Mesendoderm (in vitro differentiated cells): ENCODE measurements around the gene HOXD12.

Source experiments
- DNase-seq: peaks from one replicate; pipeline ENCODE4 v3.0.0; 2013
- H2AK5ac ChIP-seq: 2 replicates; pipeline ENCODE4 v1.6.1; 2013; ENCODE audit warnings: low read length, inconsistent platforms
- H2BK120ac ChIP-seq: 2 replicates; pipeline ENCODE4 v1.6.1; 2013; ENCODE audit warnings: low read depth, mild to moderate bottlenecking, low read length, moderate library complexity, mixed read lengths
- H2BK15ac ChIP-seq: replicated peaks from 2 replicates; pipeline ENCODE4 v1.6.1; 2013; ENCODE audit warnings: low read depth, mild to moderate bottlenecking, moderate library complexity
- H2BK5ac ChIP-seq: 2 replicates; pipeline ENCODE4 v1.6.1; 2013; ENCODE audit warnings: low read length, inconsistent platforms
- H3K18ac ChIP-seq: 2 replicates; pipeline ENCODE4 v1.6.1; 2013; ENCODE audit warnings: mild to moderate bottlenecking, low read length, mixed read lengths
- H3K23ac ChIP-seq: one replicate; pipeline ENCODE4 v1.6.1; 2013; ENCODE audit warnings: low read length
- H3K27ac ChIP-seq: 2 replicates; pipeline ENCODE4 v1.5.1; 2013; ENCODE audit warnings: low read depth, mild to moderate bottlenecking, inconsistent platforms, low read length, moderate library complexity
- H3K27me3 ChIP-seq: 2 replicates; pipeline ENCODE4 v1.6.1; 2013; ENCODE audit warnings: low read length, control low read depth, mild to moderate bottlenecking, inconsistent platforms; ENCODE audit not compliant: insufficient read depth, poor library complexity
- H3K36me3 ChIP-seq: 2 replicates; pipeline ENCODE4 v1.6.1; 2013; ENCODE audit warnings: low read length, inconsistent platforms; ENCODE audit not compliant: control insufficient read depth, insufficient read depth
- H3K4ac ChIP-seq: one replicate; pipeline ENCODE4 v1.6.1; 2013; ENCODE audit warnings: low read depth, mild to moderate bottlenecking, low read length, moderate library complexity
- H3K4me1 ChIP-seq: 2 replicates; pipeline ENCODE4 v1.6.1; 2013; ENCODE audit warnings: low read depth, low read length, inconsistent platforms; ENCODE audit not compliant: control insufficient read depth
- H3K4me2 ChIP-seq: 2 replicates; pipeline ENCODE4 v1.6.1; 2013; ENCODE audit warnings: low read length
- H3K4me3 ChIP-seq: 2 replicates; pipeline ENCODE4 v1.5.1; 2013; ENCODE audit warnings: mild to moderate bottlenecking, low read length
- H3K56ac ChIP-seq: one replicate; pipeline ENCODE4 v1.6.1; 2013; ENCODE audit warnings: low read length
- H3K79me1 ChIP-seq: 2 replicates; pipeline ENCODE4 v1.6.1; 2013; ENCODE audit warnings: low read length, inconsistent platforms
- H3K79me2 ChIP-seq: 2 replicates; pipeline ENCODE4 v1.6.1; 2013; ENCODE audit warnings: mild to moderate bottlenecking, low read length; ENCODE audit not compliant: control insufficient read depth, insufficient read depth
- H3K9ac ChIP-seq: 2 replicates; pipeline ENCODE4 v1.6.1; 2013; ENCODE audit warnings: low read length, inconsistent platforms
- H4K5ac ChIP-seq: one replicate; pipeline ENCODE4 v1.6.1; 2013; ENCODE audit warnings: low read length
- H4K8ac ChIP-seq: one replicate; pipeline ENCODE4 v1.6.1; 2013; ENCODE audit warnings: low read depth, mild to moderate bottlenecking, control low read depth, low read length, moderate library complexity
- WGBS: extraction: QIAGEN DNeasy Blood & Tissue Kit; methylation state at CpG from one replicate; pipeline ENCODE4 v1.1.7; 2013; ENCODE audit warnings: low lambda C conversion rate, missing lambda C conversion rate; ENCODE audit not compliant: insufficient coverage; ENCODE audit errors: extremely low coverage; 5-methylcytosine and 5-hydroxymethylcytosine counted together

Gene HOXD12

DNA sequence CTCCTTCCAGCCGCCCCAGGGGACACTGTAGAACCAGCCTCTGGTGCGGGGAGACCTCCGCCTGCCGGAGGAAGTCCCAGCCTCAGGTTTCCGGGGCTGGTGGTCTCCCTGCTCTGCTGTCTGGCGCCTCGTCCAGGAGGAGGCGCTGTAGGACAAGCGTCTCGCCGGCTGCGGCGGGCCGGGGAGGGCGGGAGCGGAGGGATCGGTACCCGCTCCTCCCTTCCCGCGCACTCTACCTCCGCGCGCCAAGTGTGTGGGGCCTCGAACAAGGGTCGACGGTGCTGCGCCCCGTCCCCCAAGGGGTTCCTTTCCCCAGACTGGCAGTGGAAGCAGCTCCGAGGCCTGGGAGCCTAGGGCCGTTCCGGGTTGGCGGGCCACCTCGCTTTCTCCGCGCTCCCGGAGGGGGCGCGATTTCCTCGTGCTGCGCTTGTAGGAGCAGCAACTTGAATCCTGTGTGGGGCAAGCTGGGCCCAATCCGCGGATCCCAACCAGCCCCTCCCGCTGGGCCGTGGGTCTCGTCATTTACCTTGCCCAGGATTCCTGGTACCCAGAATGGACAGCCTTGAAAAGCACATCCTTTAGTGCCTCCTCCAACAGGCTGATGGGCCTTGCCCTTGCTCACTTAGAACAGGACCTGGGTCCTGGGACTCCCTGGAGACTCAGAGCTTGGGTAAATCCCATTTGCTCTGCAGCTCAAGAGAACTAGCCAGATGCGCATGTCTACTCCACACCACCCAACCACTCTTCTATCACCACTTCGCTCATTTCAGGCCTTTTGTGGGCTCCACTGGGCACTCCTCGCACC, 41.1 kb downstream of the HOXD12 start:
- no peak overlapping the region for H4K5ac ChIP-seq
- H3K79me2 ChIP-seq, result no peaks in the 10 kb centered on the region
- H3K9ac ChIP-seq, result peak overlapping the region; percentile 80
- no peaks in the 10 kb centered on the region for H3K36me3 ChIP-seq
- peak overlapping the region; percentile 41 for H3K4me3 ChIP-seq
- no peak overlapping the region for H3K4ac ChIP-seq
- no peaks in the 10 kb centered on the region for H3K79me1 ChIP-seq
- peak overlapping the region; percentile 85 for H3K4me2 ChIP-seq
- no peak overlapping the region for H4K8ac ChIP-seq
- peak overlapping the region; percentile 95 for H3K56ac ChIP-seq
- H2AK5ac ChIP-seq, result no peak overlapping the region
- no peak overlapping the region for H3K18ac ChIP-seq
- no peak overlapping the region for H2BK5ac ChIP-seq
- H2BK120ac ChIP-seq, result no peak overlapping the region
- peaks cover 77% of the 10 kb centered on the region for H3K27me3 ChIP-seq
- peak; percentile 86 for DNase-seq
- no peak overlapping the region for H3K27ac ChIP-seq
- no CpG with 5 or more reads among the region's 48 CpGs for WGBS
- H3K23ac ChIP-seq, result no peak overlapping the region
- H3K4me1 ChIP-seq, result no peaks in the 10 kb centered on the region
- no peak overlapping the region for H2BK15ac ChIP-seq

DNA sequence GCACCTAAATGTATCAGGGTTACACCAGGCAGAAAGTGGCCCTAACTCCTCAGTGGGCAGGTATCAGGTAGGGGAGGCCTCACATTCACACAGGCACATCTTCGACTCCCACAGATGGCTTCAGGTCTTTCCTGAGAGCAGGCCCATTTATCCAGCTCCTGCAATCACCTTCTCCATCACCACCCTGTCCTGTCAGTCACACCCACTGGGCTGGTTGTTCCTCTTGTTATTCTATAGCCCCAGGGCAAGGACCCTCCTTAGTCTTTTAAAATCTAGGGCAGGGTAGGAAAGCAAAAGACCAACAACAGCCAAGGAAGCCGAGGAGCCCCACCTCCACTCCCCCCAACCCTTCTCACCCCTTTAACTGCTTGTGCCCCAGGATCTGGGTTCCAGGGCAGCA, 42.7 kb downstream of the HOXD12 start:
- peaks cover 78% of the 10 kb centered on the region for H3K27me3 ChIP-seq
- H3K79me2 ChIP-seq, result no peaks in the 10 kb centered on the region
- no peak overlapping the region for H3K4me2 ChIP-seq
- no peak overlapping the region for H3K56ac ChIP-seq
- H2BK15ac ChIP-seq, result no peak overlapping the region
- no peak overlapping the region for H3K18ac ChIP-seq
- H4K8ac ChIP-seq, result no peak overlapping the region
- no peak overlapping the region for H2BK120ac ChIP-seq
- H3K4ac ChIP-seq, result no peak overlapping the region
- no peak overlapping the region for H2AK5ac ChIP-seq
- H3K4me3 ChIP-seq, result no peak overlapping the region
- no peaks in the 10 kb centered on the region for H3K4me1 ChIP-seq
- no peak overlapping the region for H2BK5ac ChIP-seq
- H3K27ac ChIP-seq, result no peak overlapping the region
- no peak for DNase-seq
- WGBS, result no CpG with 5 or more reads among the region's 2 CpGs
- H3K9ac ChIP-seq, result no peak overlapping the region
- no peaks in the 10 kb centered on the region for H3K36me3 ChIP-seq
- H3K23ac ChIP-seq, result no peak overlapping the region
- H4K5ac ChIP-seq, result no peak overlapping the region
- no peaks in the 10 kb centered on the region for H3K79me1 ChIP-seq

DNA sequence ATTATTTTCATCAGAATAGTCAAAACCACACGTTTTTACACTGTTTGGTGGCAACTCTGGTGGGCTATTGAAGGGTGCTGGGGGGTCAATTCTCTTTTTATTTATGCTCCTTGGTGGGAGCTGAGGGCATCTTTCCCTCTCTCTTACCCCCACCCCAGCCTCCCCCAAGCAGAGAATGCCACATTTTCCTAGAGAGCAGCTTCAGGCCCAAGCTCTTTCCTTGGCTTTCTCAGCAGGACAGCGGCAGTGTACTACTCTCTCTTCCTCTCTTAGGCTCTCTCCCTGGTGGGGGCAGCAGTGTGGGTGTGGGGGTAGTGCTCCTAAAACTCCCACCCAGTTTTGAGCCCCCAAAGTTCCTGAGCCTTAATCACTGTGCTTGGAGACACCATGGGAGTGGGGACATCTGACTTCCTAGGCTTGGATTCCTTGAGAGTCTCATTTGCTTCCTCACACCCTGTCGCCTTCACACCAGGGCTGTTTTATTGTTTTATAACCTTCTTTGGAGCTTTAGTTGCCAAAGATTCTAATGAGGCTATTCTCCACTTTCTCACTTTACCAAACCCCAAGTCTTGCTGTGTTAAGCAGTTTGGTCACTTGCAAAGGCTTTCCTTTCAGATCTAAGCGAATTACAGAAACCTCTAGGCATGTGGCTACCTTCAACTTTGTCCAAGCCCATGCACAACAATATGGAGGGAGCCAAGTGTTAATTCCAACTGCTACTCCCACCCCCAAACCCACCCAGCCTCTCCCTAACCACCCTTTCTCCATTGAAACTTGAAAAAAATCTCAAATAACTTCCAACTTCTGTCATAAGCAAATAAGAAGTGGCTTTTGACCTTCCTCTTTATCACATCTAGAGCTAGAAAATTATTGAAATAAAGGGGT, 45.7 kb downstream of the HOXD12 start:
- no peak overlapping the region for H2BK120ac ChIP-seq
- H3K27me3 ChIP-seq, result peaks cover 83% of the 10 kb centered on the region
- no peak overlapping the region for H3K18ac ChIP-seq
- H3K56ac ChIP-seq, result no peak overlapping the region
- H2BK5ac ChIP-seq, result no peak overlapping the region
- no peak for DNase-seq
- H2BK15ac ChIP-seq, result no peak overlapping the region
- no peak overlapping the region for H3K27ac ChIP-seq
- H2AK5ac ChIP-seq, result no peak overlapping the region
- H3K9ac ChIP-seq, result no peak overlapping the region
- H3K36me3 ChIP-seq, result no peaks in the 10 kb centered on the region
- no peak overlapping the region for H3K4me3 ChIP-seq
- H3K23ac ChIP-seq, result no peak overlapping the region
- no peak overlapping the region for H4K5ac ChIP-seq
- no CpG with 5 or more reads among the region's 4 CpGs for WGBS
- no peaks in the 10 kb centered on the region for H3K79me1 ChIP-seq
- no peak overlapping the region for H3K4ac ChIP-seq
- H3K4me1 ChIP-seq, result no peaks in the 10 kb centered on the region
- no peak overlapping the region for H3K4me2 ChIP-seq
- H3K79me2 ChIP-seq, result no peaks in the 10 kb centered on the region
- H4K8ac ChIP-seq, result no peak overlapping the region

DNA sequence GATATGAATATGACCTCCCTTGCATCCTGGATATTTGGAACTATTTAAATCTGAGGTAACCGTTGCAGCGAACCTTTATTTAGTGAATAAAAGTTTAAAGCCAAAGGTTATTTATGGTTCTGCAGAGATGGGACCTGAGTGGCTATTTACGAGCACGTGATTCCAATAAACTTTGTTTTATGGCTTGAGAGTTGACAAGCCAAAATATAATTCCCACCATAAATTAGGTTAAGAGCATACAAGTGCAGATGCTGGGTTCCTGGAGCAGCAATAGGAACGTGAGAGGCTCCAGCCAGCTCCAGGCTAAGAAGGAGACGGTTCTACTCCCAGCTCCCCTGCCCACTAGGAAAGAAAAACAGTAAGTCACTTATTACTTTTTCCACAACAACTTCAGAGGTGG, 46.5 kb downstream of the HOXD12 start:
- Histone ChIP-seq H3K4ac (no peak overlapping the region), H3K4me2 (no peak overlapping the region), H2BK5ac (no peak overlapping the region), H3K56ac (no peak overlapping the region), H3K27me3 (peaks cover 89% of the 10 kb centered on the region), H3K27ac (no peak overlapping the region), H3K18ac (no peak overlapping the region), H4K5ac (no peak overlapping the region), H3K4me3 (no peak overlapping the region), H3K9ac (no peak overlapping the region), H4K8ac (no peak overlapping the region), H3K23ac (no peak overlapping the region), H3K36me3 (no peaks in the 10 kb centered on the region), H3K79me2 (no peaks in the 10 kb centered on the region), H2BK120ac (no peak overlapping the region), H2BK15ac (no peak overlapping the region), H3K4me1 (no peaks in the 10 kb centered on the region), H2AK5ac (no peak overlapping the region), H3K79me1 (no peaks in the 10 kb centered on the region)
- no CpG with 5 or more reads among the region's 6 CpGs for WGBS
- DNase-seq, result no peak

DNA sequence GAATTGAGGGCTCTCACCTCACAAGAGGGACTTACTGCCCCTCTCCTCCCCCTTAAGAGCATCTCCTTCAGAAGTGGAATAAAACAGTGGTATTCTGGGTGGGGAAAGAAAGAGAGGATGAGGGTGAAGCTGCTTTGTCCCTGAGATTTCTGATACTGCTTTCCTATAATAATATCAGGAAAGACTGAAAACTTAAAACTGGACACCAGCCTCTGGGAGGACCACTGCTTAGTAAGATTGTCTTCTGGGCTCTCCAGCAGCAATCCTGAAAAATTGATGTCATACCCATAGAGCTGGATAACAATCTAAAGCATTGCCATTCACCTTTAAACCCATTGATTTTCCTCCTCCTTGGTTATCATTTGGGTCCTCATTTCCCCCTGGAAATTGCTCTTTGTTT, 47.0 kb downstream of the HOXD12 start:
- Histone ChIP-seq H3K4me2 (no peak overlapping the region), H3K27ac (no peak overlapping the region), H3K4me3 (no peak overlapping the region)

More for the DNA sequence above, 47.0 kb downstream of the HOXD12 start:
- Histone ChIP-seq H3K56ac (no peak overlapping the region), H2BK5ac (no peak overlapping the region), H2BK15ac (no peak overlapping the region), H3K36me3 (no peaks in the 10 kb centered on the region), H3K23ac (no peak overlapping the region), H3K4ac (no peak overlapping the region), H3K27me3 (peaks cover 89% of the 10 kb centered on the region), H3K79me1 (no peaks in the 10 kb centered on the region), H3K9ac (no peak overlapping the region), H3K18ac (no peak overlapping the region), H2AK5ac (no peak overlapping the region), H3K79me2 (no peaks in the 10 kb centered on the region), H4K5ac (no peak overlapping the region), H3K4me1 (no peaks in the 10 kb centered on the region), H2BK120ac (no peak overlapping the region), H4K8ac (no peak overlapping the region)
- no peak for DNase-seq
